HG03135 (cell line): Measurements from ENCODE around the gene MSRB3.
"Not testable (repeated sequence)": the region's sequence is repeated elsewhere in the genome, so short reads cannot be mapped to it uniquely, and the experiment has no call there.

Experiments used
- ATAC-seq: cut with Tn5 transposase; IDR thresholded peaks from one replicate; pipeline ENCODE4 v1.9.1; 2021; ENCODE audit warnings: mild to moderate bottlenecking, moderate library complexity; ENCODE audit not compliant: unreplicated experiment

MSRB3 gene

GRCh38 chr12:65285532-65285931, 7.0 kb downstream of the MSRB3 start:
- not testable (repeated sequence) for ATAC-seq

DNA sequence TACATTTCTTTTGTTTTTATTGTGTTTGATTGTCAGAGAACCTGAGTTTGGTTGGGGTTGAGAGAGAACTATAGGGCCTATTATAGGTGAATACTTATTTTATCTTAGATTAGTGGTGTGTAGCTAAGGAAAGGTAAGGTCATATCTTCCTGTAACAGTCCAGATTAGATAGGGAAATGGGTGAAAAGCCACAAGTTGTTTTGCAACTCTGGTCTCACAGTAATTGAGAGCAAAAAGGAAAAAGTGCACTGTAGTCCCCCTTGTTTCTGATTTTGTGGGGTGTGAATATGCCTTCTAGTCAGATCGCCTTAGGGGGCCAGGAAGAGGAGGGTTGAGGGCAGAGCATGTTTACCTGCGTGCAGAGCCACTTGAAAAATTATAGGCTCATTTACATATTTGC, 8.9 kb downstream of the MSRB3 start:
- no peak for ATAC-seq

DNA sequence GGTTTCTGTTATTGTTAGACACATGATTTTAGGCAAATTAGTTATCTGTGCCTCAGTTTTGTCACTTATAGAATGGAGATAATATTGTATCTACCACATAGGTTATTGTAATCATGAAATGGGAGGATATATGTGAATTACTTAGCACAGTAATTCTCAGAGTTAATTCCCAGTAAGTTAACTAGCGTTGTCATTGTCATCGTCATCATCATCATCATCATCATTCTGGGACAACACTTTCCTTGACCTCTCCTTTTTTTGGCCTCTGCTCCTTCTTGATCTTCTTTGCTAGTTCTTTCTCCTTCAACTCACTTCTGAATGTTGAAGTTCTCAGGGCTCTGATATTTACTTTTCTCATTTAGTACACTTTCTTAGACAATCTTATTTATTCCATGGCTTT, 13.8 kb downstream of the MSRB3 start:
- no peak for ATAC-seq

DNA sequence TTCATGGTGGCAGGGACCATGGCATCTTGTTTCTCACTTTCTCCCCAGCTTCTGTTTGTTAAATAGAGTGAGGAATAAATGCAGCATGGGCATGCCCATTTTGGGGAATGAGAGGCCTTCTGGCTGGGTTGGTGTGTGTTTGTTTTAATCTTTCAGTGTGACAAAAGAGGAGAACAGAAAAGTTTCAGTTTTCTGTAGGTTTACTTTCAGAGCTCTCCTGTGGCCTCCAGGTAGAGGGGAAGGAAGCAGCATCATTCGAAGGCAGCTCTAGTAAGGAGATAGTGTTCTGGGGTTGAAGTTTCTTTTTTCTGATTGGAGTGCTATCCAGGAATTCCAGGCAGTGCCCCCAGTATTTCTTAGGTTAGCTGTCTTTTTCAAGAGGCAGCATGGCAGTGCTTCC, 15.3 kb downstream of the MSRB3 start:
- no peak for ATAC-seq

GRCh38 chr12:65294641-65295262, 16.3 kb downstream of the MSRB3 start:
- no peak for ATAC-seq

- no peak for ATAC-seq
Measured at GRCh38 chr12:65296508-65297265, 18.2 kb downstream of the MSRB3 start.

- ATAC-seq = no peak
Measured at GRCh38 chr12:65300097-65300496, 21.6 kb downstream of the MSRB3 start.

- ATAC-seq = no peak
Measured at GRCh38 chr12:65300679-65301349, 22.3 kb downstream of the MSRB3 start.

GRCh38 chr12:65302891-65303290, 24.4 kb downstream of the MSRB3 start:
- no peak for ATAC-seq

DNA sequence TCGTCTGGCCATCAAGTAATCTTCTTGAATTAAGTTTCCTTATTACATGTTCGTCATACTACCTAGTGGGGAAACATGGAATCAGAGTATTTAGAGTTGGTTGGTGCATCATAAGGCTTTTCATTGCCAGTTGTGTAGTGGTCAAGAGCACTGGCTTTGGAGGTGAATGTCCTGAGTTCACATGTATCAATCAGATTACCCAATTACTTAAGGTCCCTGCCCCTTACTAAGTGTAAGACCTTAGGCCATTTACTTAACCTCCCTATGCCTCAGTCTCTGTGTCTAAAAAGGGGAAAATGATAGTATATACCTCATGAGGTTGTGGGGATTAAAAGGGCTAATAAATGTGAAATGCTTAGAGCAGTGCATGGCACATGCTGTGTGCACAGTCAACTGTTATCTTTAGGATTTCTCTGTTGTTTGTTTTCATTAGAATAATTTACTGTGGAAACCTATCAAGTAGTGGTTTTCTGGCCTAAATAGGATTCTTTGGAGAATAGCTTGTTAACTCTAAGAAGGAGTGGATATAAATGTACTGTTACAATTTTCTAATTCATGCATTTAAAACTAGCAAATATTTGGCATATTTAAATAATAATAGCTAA, 27.0 kb downstream of the MSRB3 start:
- no peak for ATAC-seq

DNA sequence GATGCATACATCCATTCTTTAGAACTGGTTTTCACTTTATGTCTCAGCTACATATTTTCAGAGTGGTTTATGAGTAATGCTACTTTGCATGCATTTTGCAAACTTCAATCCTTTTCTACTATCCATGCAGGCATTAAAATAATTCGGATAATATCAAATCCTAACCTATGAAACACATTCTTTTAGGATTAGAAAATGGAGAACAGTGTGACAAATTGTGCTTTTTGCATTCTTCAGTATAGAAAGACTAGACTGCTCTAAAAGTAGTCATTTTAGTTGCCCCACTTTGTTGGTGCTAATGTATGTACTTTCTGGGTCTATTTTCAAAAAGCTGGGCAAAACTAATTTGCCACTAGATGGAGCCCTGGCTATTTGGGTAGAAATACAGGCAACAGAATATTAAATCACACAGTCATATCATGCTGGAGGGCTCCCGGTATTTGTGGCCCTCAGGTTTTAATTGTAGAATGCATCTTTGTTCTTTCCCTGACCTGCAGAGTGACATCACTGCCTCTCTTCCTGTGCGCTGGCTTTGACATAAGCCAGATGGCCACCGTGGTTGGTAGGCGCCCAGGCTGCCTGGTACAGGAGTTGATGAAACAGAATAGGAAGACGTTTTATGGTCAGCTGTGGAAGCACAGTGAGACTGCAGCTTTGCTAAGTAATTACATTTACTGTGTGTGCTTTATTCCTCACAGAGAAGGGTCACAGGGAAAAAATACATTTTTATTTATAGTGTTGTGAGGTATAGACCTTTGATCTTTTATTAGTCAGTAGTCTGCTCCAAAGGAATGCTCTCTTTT, 28.1 kb downstream of the MSRB3 start:
- ATAC-seq = no peak

DNA sequence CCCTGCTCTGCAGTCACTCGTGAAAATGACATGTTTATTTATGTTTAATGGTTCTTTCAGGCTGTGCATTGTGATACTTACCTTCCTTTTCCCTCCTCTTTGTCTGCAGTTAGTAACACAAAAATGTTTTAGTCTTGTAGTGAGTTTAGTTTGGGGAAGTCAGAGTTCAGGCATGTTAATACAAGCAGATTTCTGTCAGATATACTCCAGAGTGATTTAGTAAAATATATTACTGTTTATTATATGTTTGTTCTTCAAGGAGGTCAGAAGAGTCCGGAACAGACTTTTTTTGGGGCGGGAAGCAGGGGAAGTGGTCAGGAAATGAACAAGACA, 28.7 kb downstream of the MSRB3 start:
- ATAC-seq = no peak

GRCh38 chr12:65308006-65308405, 29.5 kb downstream of the MSRB3 start:
- ATAC-seq = no peak

GRCh38 chr12:65308601-65309071, 30.2 kb downstream of the MSRB3 start:
- ATAC-seq = no peak

GRCh38 chr12:65311260-65311659, 32.8 kb downstream of the MSRB3 start:
- ATAC-seq = no peak

DNA sequence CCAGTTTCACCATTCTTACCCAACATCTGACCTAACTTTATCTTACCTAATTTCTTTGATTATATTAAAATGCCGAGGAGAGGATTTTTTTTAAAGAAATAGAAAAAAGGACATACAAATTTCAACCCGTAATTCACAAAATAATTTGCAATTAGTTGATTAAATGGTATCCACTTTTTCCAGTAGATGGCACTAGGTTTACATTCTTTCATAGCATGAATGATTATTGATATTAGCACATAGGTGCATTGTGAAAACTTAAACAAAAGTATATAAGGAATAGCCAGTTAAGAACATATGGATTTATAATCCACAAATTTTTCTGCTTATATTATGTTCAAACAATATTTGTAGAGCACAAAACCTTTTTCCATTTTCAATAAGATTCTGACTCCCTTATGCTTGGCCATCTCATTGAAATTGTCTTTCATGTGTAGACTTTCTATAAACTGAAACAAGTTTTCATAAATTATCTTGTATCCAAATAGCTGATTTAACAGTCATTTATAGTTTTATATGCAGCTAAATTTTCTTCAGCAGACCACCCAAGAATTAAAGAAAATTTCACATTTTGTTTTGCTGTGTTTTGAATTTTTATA, 35.3 kb downstream of the MSRB3 start:
- ATAC-seq = no peak

- not testable (repeated sequence) for ATAC-seq
Measured at GRCh38 chr12:65315238-65315637, 36.8 kb downstream of the MSRB3 start.

GRCh38 chr12:65318186-65318685, 39.8 kb downstream of the MSRB3 start:
- no peak for ATAC-seq

- ATAC-seq = no peak
Measured at GRCh38 chr12:65319688-65320200, 41.3 kb downstream of the MSRB3 start.

DNA sequence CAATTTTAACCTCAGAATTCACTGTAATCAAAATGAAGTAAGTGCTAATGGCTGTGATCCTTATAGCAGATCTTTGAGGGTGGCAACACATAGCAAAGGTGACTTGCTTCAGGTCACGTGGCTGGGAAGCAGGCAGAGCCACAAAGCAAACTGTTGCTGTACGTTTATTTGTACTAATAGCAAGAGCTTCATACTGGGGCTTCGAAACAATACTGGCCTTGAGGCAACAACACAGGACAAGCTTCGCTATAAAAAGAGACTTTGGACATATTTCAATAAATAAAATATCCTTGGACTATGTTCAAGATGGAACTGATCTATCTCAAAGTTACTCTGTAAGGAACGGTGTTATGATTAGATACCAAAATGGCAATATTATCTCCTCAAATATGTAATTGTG, 44.6 kb downstream of the MSRB3 start:
- no peak for ATAC-seq
